ENCODE results near the gene MRS2.
"Not testable (repeated sequence)": the region's sequence is repeated elsewhere in the genome, so short reads cannot be mapped to it uniquely, and the experiment has no call there.

The MRS2 gene

DNA sequence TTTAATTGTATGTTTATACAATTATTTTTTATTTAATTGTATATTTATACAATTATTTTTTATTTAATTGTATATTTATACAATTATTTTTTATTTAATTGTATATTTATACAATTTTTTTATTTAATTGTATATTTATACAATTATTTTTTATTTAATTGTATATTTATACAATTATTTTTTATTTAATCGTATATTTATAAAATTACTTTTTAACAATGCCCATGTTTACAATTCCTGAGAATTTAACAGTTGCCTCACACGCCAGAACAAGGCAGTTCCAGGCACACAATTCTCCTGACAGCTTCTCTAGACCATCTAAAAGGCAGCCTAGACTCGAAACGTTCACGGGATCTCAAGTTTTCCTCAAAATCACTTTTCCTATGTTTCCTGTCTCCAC is 40.4 kb upstream of the MRS2 start:
- not testable (repeated sequence) for H3K14ac ChIP-seq (ENCODE audit: low read length in 2 of 2); DNase-seq; H3K9ac ChIP-seq (ENCODE audit: low read length); H2BK15ac ChIP-seq (ENCODE audit: low read depth, poor library complexity, severe bottlenecking); H3K4me3 ChIP-seq (ENCODE audit: insufficient read depth in 1 of 2, low read depth in 1 of 2, low read length in 2 of 2); H3K4me2 ChIP-seq (ENCODE audit: low read length, poor library complexity, severe bottlenecking); H3K9me3 ChIP-seq (ENCODE audit: control insufficient read depth, low read length); H3K23ac ChIP-seq (ENCODE audit: low read length in 2 of 2); H4K8ac ChIP-seq (ENCODE audit: low read length); H3K36me3 ChIP-seq (ENCODE audit: control insufficient read depth in 1 of 2, insufficient read depth in 2 of 2, low read depth in 1 of 2, low read length in 2 of 2); H3K4ac ChIP-seq (ENCODE audit: low read depth in 1 of 2, low read length in 2 of 2); H3K18ac ChIP-seq (ENCODE audit: low read depth in 1 of 2, low read length in 2 of 2); H2BK5ac ChIP-seq (ENCODE audit: low read depth, low read length, poor library complexity, severe bottlenecking); H2AFZ ChIP-seq (ENCODE audit: low read depth, low read length); H3K27ac ChIP-seq (ENCODE audit: low read length, poor library complexity, severe bottlenecking); H4K91ac ChIP-seq (ENCODE audit: low read length); H3K4me1 ChIP-seq (ENCODE audit: control insufficient read depth, insufficient read depth, low read depth, low read length); H2BK120ac ChIP-seq (ENCODE audit: low read depth, low read length); H2BK12ac ChIP-seq (ENCODE audit: low read length in 2 of 2); H3K79me1 ChIP-seq (replicated peaks; ENCODE audit: low read length, poor library complexity, severe bottlenecking)
- Histone ChIP-seq H3K27me3 (ENCODE audit: control insufficient read depth in 1 of 2, insufficient read depth in 1 of 2, low read length in 2 of 2) (peaks cover 0 to 16% of the 10 kb centered on the region in 2 experiments), H2AK5ac (ENCODE audit: low read length, severe bottlenecking) (peak overlapping the region; percentile 35)
- WGBS = 81% methylated on average over 5 of the region's 5 CpGs

DNA sequence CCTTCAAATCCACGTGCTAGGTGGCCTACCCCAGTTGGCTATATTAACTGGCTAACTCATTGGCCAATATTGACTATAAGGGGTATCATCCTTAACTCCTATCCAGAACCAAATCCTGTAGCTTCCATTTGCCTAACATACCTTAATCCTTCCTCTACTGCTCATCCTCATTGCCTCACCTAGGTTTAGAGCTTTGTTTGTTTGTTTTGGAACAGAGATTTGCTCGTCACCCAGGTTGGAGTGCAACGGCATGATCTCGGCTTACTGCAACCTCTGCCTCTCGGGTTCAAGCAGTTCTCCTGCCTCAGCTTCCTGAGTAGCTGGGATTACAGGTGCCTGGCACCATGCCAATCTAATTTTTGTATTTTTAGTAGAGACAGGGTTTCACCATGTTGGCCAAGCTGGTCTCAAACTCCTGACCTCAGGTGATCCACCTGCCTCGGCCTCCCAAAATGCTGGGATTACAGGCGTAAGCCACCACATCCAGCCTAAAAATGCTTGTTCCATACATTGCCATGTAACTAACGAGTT is 37.6 kb upstream of the MRS2 start:
- not testable (repeated sequence) for H3K9ac ChIP-seq (ENCODE audit: low read length); H3K27ac ChIP-seq (ENCODE audit: low read length, poor library complexity, severe bottlenecking); H4K8ac ChIP-seq (ENCODE audit: low read length); H2AFZ ChIP-seq (ENCODE audit: low read depth, low read length); H3K23ac ChIP-seq (ENCODE audit: low read length in 2 of 2); DNase-seq; H2BK15ac ChIP-seq (ENCODE audit: low read depth, poor library complexity, severe bottlenecking); H3K36me3 ChIP-seq (ENCODE audit: control insufficient read depth in 1 of 2, insufficient read depth in 2 of 2, low read depth in 1 of 2, low read length in 2 of 2); H2BK12ac ChIP-seq (ENCODE audit: low read length in 2 of 2); H3K4me2 ChIP-seq (ENCODE audit: low read length, poor library complexity, severe bottlenecking); H3K4me1 ChIP-seq (ENCODE audit: control insufficient read depth, insufficient read depth, low read depth, low read length); H2AK5ac ChIP-seq (ENCODE audit: low read length, severe bottlenecking); H3K4ac ChIP-seq (ENCODE audit: low read depth in 1 of 2, low read length in 2 of 2); H4K91ac ChIP-seq (ENCODE audit: low read length); H3K18ac ChIP-seq (ENCODE audit: low read depth in 1 of 2, low read length in 2 of 2); H2BK5ac ChIP-seq (ENCODE audit: low read depth, low read length, poor library complexity, severe bottlenecking); H3K27me3 ChIP-seq (ENCODE audit: control insufficient read depth in 1 of 2, insufficient read depth in 1 of 2, low read length in 2 of 2); H3K9me3 ChIP-seq (ENCODE audit: control insufficient read depth, low read length); H3K4me3 ChIP-seq (ENCODE audit: insufficient read depth in 1 of 2, low read depth in 1 of 2, low read length in 2 of 2); H3K14ac ChIP-seq (ENCODE audit: low read length in 2 of 2); H2BK120ac ChIP-seq (ENCODE audit: low read depth, low read length); H3K79me1 ChIP-seq (replicated peaks; ENCODE audit: low read length, poor library complexity, severe bottlenecking)
- WGBS = 87% methylated on average over 6 of the region's 8 CpGs

DNA sequence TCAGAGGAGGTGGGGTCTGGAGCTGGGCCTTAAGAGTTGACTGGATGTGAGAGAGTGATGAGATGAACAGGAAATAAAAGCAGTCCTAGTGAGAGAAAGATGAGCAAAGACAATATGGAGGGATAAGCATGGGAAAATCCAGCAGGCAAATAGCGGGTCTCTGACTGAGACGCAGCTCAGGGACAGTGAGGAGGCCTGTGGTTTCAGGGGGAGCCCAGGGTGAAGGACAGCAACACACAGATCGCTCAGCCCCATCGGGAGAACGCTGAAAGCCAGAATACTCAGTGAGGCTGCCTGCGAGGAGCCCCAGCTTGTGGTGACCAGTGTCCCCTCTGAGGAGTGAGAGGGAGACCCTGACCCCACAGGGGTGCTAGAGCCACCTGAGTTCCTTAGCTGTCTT is 28.1 kb upstream of the MRS2 start:
- no peaks in the 10 kb centered on the region for H3K9me3 ChIP-seq (ENCODE audit: control insufficient read depth, low read length)
- H2BK15ac ChIP-seq (ENCODE audit: low read depth, poor library complexity, severe bottlenecking) = no peak overlapping the region
- DNase-seq = no peak
- H2AK5ac ChIP-seq (ENCODE audit: low read length, severe bottlenecking) = peak overlapping the region; percentile 46
- H2BK120ac ChIP-seq (ENCODE audit: low read depth, low read length) = no peak overlapping the region
- H3K4me2 ChIP-seq (ENCODE audit: low read length, poor library complexity, severe bottlenecking) = no peak overlapping the region
- H2AFZ ChIP-seq (ENCODE audit: low read depth, low read length) = no peak overlapping the region
- H3K79me1 ChIP-seq (replicated peaks; ENCODE audit: low read length, poor library complexity, severe bottlenecking) = no peaks in the 10 kb centered on the region
- H4K8ac ChIP-seq (ENCODE audit: low read length) = no peak overlapping the region
- no peak overlapping the region for H3K9ac ChIP-seq (ENCODE audit: low read length)
- H3K36me3 ChIP-seq (ENCODE audit: control insufficient read depth in 1 of 2, insufficient read depth in 2 of 2, low read depth in 1 of 2, low read length in 2 of 2) = no peaks in the 10 kb centered on the region
- H4K91ac ChIP-seq (ENCODE audit: low read length) = no peak overlapping the region
- WGBS = 96% methylated on average over 6 of the region's 6 CpGs
- no peak overlapping the region for H3K14ac ChIP-seq (ENCODE audit: low read length in 2 of 2)
- H3K4me3 ChIP-seq (ENCODE audit: insufficient read depth in 1 of 2, low read depth in 1 of 2, low read length in 2 of 2) = no peak overlapping the region
- no peak overlapping the region for H2BK12ac ChIP-seq (ENCODE audit: low read length in 2 of 2)
- H3K18ac ChIP-seq (ENCODE audit: low read depth in 1 of 2, low read length in 2 of 2) = no peak overlapping the region
- peaks cover 2% of the 10 kb centered on the region for H3K4me1 ChIP-seq (ENCODE audit: control insufficient read depth, insufficient read depth, low read depth, low read length)
- H3K27me3 ChIP-seq (ENCODE audit: control insufficient read depth in 1 of 2, insufficient read depth in 1 of 2, low read length in 2 of 2) = peaks cover 0 to 4% of the 10 kb centered on the region in 2 experiments
- H3K27ac ChIP-seq (ENCODE audit: low read length, poor library complexity, severe bottlenecking) = no peak overlapping the region
- no peak overlapping the region for H3K4ac ChIP-seq (ENCODE audit: low read depth in 1 of 2, low read length in 2 of 2)
- no peak overlapping the region for H2BK5ac ChIP-seq (ENCODE audit: low read depth, low read length, poor library complexity, severe bottlenecking)
- H3K23ac ChIP-seq (ENCODE audit: low read length in 2 of 2) = no peak overlapping the region

DNA sequence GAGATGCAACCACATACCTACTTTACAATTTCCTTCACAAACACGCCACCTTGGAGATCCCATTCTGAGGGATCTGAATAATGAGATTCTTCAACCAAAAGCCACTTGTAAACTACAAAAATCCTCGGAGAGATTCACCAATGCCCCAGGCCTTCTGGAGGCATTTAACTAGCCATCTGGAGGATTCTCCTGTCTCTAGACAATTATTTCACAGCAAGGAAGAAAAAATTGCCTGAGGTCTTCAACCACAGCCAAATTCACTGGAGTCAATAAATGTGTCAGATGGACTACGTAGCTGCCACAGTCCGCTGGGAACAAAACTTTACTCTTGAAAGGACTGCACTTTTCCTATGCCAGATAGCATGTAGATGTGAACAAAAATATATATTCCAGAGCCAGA is 25.9 kb upstream of the MRS2 start:
- Histone ChIP-seq H3K18ac (ENCODE audit: low read depth in 1 of 2, low read length in 2 of 2) (no peak overlapping the region), H2BK12ac (ENCODE audit: low read length in 2 of 2) (no peak overlapping the region), H3K9me3 (ENCODE audit: control insufficient read depth, low read length) (no peaks in the 10 kb centered on the region), H2BK120ac (ENCODE audit: low read depth, low read length) (no peak overlapping the region), H3K4me3 (ENCODE audit: insufficient read depth in 1 of 2, low read depth in 1 of 2, low read length in 2 of 2) (no peak overlapping the region), H3K36me3 (ENCODE audit: control insufficient read depth in 1 of 2, insufficient read depth in 2 of 2, low read depth in 1 of 2, low read length in 2 of 2) (no peaks in the 10 kb centered on the region), H2AK5ac (ENCODE audit: low read length, severe bottlenecking) (peak overlapping the region; percentile 89), H4K8ac (ENCODE audit: low read length) (no peak overlapping the region), H4K91ac (ENCODE audit: low read length) (no peak overlapping the region), H3K9ac (ENCODE audit: low read length) (no peak overlapping the region), H3K79me1 (replicated peaks; ENCODE audit: low read length, poor library complexity, severe bottlenecking) (peaks cover 3% of the 10 kb centered on the region), H3K23ac (ENCODE audit: low read length in 2 of 2) (no peak overlapping the region), H2BK15ac (ENCODE audit: low read depth, poor library complexity, severe bottlenecking) (no peak overlapping the region), H3K4me1 (ENCODE audit: control insufficient read depth, insufficient read depth, low read depth, low read length) (peaks cover 2% of the 10 kb centered on the region), H3K4me2 (ENCODE audit: low read length, poor library complexity, severe bottlenecking) (no peak overlapping the region), H3K27me3 (ENCODE audit: control insufficient read depth in 1 of 2, insufficient read depth in 1 of 2, low read length in 2 of 2) (peaks cover 0 to 4% of the 10 kb centered on the region in 2 experiments), H3K14ac (ENCODE audit: low read length in 2 of 2) (no peak overlapping the region), H2BK5ac (ENCODE audit: low read depth, low read length, poor library complexity, severe bottlenecking) (peak overlapping the region; percentile 79), H2AFZ (ENCODE audit: low read depth, low read length) (no peak overlapping the region), H3K4ac (ENCODE audit: low read depth in 1 of 2, low read length in 2 of 2) (no peak overlapping the region), H3K27ac (ENCODE audit: low read length, poor library complexity, severe bottlenecking) (peak overlapping the region; percentile 29)
- no peak for DNase-seq
- 79% methylated on average over 4 of the region's 4 CpGs for WGBS

All from mesenchymal stem cell (in vitro differentiated cells and primary cell).